ENCODE results near the gene CEACAM16.

CEACAM16 gene

DNA sequence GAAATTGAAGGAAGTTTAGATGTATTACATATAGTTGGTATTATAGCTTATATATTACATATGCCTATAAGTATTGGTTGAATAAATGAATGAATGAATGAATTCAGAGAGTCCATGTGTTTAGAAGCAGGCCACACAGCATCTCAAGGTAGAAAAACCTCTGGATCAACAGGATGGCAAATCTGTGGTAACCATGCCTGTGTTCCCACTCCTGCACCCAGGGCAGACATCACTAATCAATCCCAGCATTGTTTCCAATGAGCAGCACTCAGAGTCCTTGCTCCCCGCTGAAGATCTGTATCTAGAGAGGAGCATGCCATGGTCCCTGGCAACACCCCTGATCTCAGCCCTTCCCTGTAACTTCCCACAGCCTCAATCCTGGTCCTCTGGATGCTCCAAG is 26.7 kb upstream of the CEACAM16 start:
- Histone ChIP-seq H3K36me3 (no peaks in the 10 kb centered on the region), H3K27me3 (no peaks in the 10 kb centered on the region), H3K27ac (no peak overlapping the region), H3K9me3 (no peaks in the 10 kb centered on the region), H3K4me3 (ENCODE audit: low read depth in 1 of 2, low read length in 1 of 2) (no peak overlapping the region), H3K4me1 (ENCODE audit: control insufficient read depth in 1 of 2, insufficient read depth in 1 of 2, low read depth in 1 of 2, low read length in 1 of 2) (peaks cover 0 to 2% of the 10 kb centered on the region in 2 experiments)
- TF ChIP-seq, protein P1, sequence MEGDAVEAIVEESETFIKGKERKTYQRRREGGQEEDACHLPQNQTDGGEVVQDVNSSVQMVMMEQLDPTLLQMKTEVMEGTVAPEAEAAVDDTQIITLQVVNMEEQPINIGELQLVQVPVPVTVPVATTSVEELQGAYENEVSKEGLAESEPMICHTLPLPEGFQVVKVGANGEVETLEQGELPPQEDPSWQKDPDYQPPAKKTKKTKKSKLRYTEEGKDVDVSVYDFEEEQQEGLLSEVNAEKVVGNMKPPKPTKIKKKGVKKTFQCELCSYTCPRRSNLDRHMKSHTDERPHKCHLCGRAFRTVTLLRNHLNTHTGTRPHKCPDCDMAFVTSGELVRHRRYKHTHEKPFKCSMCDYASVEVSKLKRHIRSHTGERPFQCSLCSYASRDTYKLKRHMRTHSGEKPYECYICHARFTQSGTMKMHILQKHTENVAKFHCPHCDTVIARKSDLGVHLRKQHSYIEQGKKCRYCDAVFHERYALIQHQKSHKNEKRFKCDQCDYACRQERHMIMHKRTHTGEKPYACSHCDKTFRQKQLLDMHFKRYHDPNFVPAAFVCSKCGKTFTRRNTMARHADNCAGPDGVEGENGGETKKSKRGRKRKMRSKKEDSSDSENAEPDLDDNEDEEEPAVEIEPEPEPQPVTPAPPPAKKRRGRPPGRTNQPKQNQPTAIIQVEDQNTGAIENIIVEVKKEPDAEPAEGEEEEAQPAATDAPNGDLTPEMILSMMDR (IDR thresholded peaks at IDR 0.05), result no peak

DNA sequence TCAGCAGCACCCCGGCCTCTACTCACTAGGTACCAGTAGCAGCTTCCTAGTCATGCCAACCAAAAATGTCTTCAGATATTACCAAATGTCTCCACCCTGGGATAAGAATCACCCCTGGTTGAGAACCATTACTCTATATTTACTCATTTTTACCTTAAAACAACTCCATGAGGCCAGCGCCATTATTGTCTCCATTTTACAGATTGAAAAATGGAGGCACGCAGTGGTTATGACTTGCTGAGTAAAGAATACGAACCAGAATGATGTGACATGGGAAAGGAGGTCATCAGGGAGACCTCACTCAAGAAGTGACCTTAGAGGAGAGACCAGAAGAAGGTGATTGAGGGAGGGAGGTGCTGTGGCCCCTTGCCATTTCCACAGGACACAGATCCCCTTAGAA is 25.4 kb upstream of the CEACAM16 start:
- Histone ChIP-seq H3K9me3 (no peaks in the 10 kb centered on the region), H3K4me1 (ENCODE audit: control insufficient read depth in 1 of 2, insufficient read depth in 1 of 2, low read depth in 1 of 2, low read length in 1 of 2) (peaks cover 0 to 6% of the 10 kb centered on the region in 2 experiments), H3K36me3 (no peaks in the 10 kb centered on the region), H3K4me3 (ENCODE audit: low read depth in 1 of 2, low read length in 1 of 2) (no peak overlapping the region), H3K27me3 (no peaks in the 10 kb centered on the region), H3K27ac (no peak overlapping the region)
- TF ChIP-seq, protein P1 (IDR thresholded peaks at IDR 0.05), result no peak

DNA sequence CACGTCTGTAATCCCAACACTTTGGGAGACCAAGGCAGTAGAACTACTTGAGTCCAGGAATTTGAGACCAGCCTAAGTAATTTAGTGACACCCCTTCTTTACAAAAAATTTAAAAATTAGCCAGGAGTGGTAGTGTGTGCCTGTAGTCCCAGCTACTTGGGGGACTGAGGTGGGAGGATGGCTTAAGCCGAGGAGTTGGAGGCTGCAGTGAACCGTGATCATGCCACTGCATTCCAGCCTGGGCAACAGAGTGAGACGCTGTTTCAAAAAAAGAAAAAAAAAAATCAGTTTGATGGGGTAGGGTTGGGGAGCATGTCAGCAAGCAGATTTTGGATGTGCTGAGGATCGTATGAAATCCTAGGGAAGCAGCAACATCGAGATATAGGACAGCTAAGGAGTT is 23.4 kb upstream of the CEACAM16 start:
- TF ChIP-seq, protein P1 (IDR thresholded peaks at IDR 0.05), result no peak

DNA sequence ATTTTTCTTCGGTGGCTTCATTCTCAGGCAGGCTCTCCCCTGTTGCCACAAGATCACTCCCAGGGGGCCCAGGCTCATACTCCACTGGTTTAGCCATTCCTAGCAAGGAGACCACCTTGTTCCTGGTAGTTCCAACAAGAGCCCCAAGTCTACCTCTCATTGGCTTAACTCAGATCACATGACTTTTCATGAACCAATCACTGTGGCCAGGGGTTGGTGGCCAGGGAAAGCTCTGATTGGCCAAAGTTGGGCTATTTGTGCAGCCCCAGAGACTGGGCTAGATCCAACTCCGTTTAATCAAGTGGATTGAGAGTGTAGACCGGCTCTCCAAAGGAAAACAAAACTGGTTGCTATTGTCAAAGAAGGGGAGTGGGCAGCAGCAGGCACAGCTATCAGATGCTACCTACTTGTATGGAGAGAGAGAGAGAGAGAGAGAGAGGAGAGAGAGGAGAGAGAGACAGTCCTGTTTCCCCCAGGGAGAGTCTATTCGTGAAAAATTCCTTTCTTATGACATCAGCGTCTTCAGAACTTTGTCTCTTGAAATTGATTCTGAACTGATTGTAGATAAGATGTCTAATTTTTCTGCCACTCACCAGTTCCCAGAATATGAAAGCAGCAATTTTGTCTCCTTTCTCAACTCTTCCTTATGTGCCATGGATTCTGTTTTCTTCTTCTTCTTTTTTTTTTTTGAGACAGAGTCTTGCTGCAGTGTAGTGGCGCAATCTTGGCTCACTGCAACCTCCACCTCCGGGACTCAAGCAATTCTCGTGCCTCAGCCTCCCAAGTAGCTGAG is 21.7 kb upstream of the CEACAM16 start:
- Histone ChIP-seq H3K36me3 (no peaks in the 10 kb centered on the region), H3K27me3 (no peaks in the 10 kb centered on the region), H3K27ac (no peak overlapping the region), H3K9me3 (no peaks in the 10 kb centered on the region), H3K4me3 (ENCODE audit: low read depth in 1 of 2, low read length in 1 of 2) (no peak overlapping the region), H3K4me1 (ENCODE audit: control insufficient read depth in 1 of 2, insufficient read depth in 1 of 2, low read depth in 1 of 2, low read length in 1 of 2) (peaks cover 0 to 6% of the 10 kb centered on the region in 2 experiments)
- TF ChIP-seq, protein P1 (IDR thresholded peaks at IDR 0.05), result no peak

More for the DNA sequence above, 23.4 kb upstream of the CEACAM16 start:
- H3K9me3 ChIP-seq, result no peaks in the 10 kb centered on the region
- H3K27me3 ChIP-seq, result no peaks in the 10 kb centered on the region
- H3K4me1 ChIP-seq (ENCODE audit: control insufficient read depth in 1 of 2, insufficient read depth in 1 of 2, low read depth in 1 of 2, low read length in 1 of 2), result peaks cover 0 to 6% of the 10 kb centered on the region in 2 experiments
- no peak overlapping the region for H3K4me3 ChIP-seq (ENCODE audit: low read depth in 1 of 2, low read length in 1 of 2)
- H3K36me3 ChIP-seq, result no peaks in the 10 kb centered on the region
- no peak overlapping the region for H3K27ac ChIP-seq

DNA sequence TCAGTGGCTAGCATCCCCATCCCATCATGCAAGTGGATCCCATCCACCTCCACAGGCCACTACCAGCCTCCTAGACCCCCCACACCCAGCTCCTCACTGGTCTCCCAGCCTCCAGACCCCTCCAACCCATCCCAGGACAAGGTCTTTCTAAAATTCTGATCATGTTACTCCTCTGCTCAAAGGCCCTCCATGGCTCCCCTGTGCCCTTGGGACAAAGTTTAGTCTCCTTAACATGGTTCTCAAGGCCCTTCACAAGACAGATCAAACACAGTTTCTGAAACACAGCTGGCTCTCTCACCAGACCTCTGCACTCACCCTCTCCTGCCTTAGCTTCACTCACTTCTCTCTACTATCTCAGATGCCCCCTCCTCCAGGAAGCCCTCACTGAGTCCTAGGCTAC is 18.4 kb upstream of the CEACAM16 start:
- Histone ChIP-seq H3K27me3 (no peaks in the 10 kb centered on the region), H3K36me3 (no peaks in the 10 kb centered on the region), H3K4me1 (ENCODE audit: control insufficient read depth in 1 of 2, insufficient read depth in 1 of 2, low read depth in 1 of 2, low read length in 1 of 2) (peaks cover 8 to 20% of the 10 kb centered on the region in 2 experiments), H3K4me3 (ENCODE audit: low read depth in 1 of 2, low read length in 1 of 2) (no peak overlapping the region), H3K27ac (no peak overlapping the region), H3K9me3 (no peaks in the 10 kb centered on the region)
- TF ChIP-seq, protein P1 (IDR thresholded peaks at IDR 0.05), result no peak

All from neutrophil (primary cell).